ENCODE measurements around the gene ENTPD8.
A peak's percentile ranks its signal among the peaks of the same experiment; 100 is the strongest.

The ENTPD8 gene

GRCh38 chr9:137477778-137478612, 36.8 kb upstream of the ENTPD8 start:
- TF ChIP-seq POLR2A (IDR thresholded peaks at IDR 0.05; ENCODE audit: extremely low read depth, insufficient read length) (no peak), MYC (IDR thresholded peaks at IDR 0.05; ENCODE audit: low read depth, low read length) (no peak)
- TF ChIP-seq, protein P1, sequence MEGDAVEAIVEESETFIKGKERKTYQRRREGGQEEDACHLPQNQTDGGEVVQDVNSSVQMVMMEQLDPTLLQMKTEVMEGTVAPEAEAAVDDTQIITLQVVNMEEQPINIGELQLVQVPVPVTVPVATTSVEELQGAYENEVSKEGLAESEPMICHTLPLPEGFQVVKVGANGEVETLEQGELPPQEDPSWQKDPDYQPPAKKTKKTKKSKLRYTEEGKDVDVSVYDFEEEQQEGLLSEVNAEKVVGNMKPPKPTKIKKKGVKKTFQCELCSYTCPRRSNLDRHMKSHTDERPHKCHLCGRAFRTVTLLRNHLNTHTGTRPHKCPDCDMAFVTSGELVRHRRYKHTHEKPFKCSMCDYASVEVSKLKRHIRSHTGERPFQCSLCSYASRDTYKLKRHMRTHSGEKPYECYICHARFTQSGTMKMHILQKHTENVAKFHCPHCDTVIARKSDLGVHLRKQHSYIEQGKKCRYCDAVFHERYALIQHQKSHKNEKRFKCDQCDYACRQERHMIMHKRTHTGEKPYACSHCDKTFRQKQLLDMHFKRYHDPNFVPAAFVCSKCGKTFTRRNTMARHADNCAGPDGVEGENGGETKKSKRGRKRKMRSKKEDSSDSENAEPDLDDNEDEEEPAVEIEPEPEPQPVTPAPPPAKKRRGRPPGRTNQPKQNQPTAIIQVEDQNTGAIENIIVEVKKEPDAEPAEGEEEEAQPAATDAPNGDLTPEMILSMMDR (IDR thresholded peaks at IDR 0.05; ENCODE audit: low read depth, low read length), result no peak
- TF ChIP-seq, protein P2, sequence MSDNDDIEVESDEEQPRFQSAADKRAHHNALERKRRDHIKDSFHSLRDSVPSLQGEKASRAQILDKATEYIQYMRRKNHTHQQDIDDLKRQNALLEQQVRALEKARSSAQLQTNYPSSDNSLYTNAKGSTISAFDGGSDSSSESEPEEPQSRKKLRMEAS (IDR thresholded peaks at IDR 0.05; ENCODE audit: low read depth, low read length), result no peak
- no peak for DNase-seq (ENCODE audit: low read depth)
- H3K4me3 ChIP-seq (ENCODE audit: low read depth, low read length), result no peak overlapping the region

- no peak for DNase-seq (ENCODE audit: low read depth)
- H3K4me3 ChIP-seq (ENCODE audit: low read depth, low read length), result no peak overlapping the region
- TF ChIP-seq POLR2A (IDR thresholded peaks at IDR 0.05; ENCODE audit: extremely low read depth, insufficient read length) (no peak), MYC (IDR thresholded peaks at IDR 0.05; ENCODE audit: low read depth, low read length) (no peak)
- TF ChIP-seq, protein P2 (IDR thresholded peaks at IDR 0.05; ENCODE audit: low read depth, low read length), result no peak
- TF ChIP-seq, protein P1 (IDR thresholded peaks at IDR 0.05; ENCODE audit: low read depth, low read length), result no peak
These were observed 35.7 kb upstream of the ENTPD8 start for GRCh38 chr9:137476856-137477255.

GRCh38 chr9:137475666-137476065, 34.5 kb upstream of the ENTPD8 start:
- no peak overlapping the region for H3K4me3 ChIP-seq (ENCODE audit: low read depth, low read length)
- TF ChIP-seq, protein P1 (IDR thresholded peaks at IDR 0.05; ENCODE audit: low read depth, low read length), result no peak
- TF ChIP-seq POLR2A (IDR thresholded peaks at IDR 0.05; ENCODE audit: extremely low read depth, insufficient read length) (no peak), MYC (IDR thresholded peaks at IDR 0.05; ENCODE audit: low read depth, low read length) (no peak)
- TF ChIP-seq, protein P2 (IDR thresholded peaks at IDR 0.05; ENCODE audit: low read depth, low read length), result no peak
- no peak for DNase-seq (ENCODE audit: low read depth)

GRCh38 chr9:137474271-137474670, 33.1 kb upstream of the ENTPD8 start:
- DNase-seq (ENCODE audit: low read depth), result no peak
- H3K4me3 ChIP-seq (ENCODE audit: low read depth, low read length), result no peak overlapping the region
- TF ChIP-seq, protein P1 (IDR thresholded peaks at IDR 0.05; ENCODE audit: low read depth, low read length), result no peak
- TF ChIP-seq, protein P2 (IDR thresholded peaks at IDR 0.05; ENCODE audit: low read depth, low read length), result no peak
- TF ChIP-seq MYC (IDR thresholded peaks at IDR 0.05; ENCODE audit: low read depth, low read length) (no peak), POLR2A (IDR thresholded peaks at IDR 0.05; ENCODE audit: extremely low read depth, insufficient read length) (no peak)

- TF ChIP-seq, protein P1 (IDR thresholded peaks at IDR 0.05; ENCODE audit: low read depth, low read length), result no peak
- no peak for TF ChIP-seq POLR2A (IDR thresholded peaks at IDR 0.05; ENCODE audit: extremely low read depth, insufficient read length)
- TF ChIP-seq, protein P2 (IDR thresholded peaks at IDR 0.05; ENCODE audit: low read depth, low read length), result no peak
- no peak overlapping the region for H3K4me3 ChIP-seq (ENCODE audit: low read depth, low read length)
- peak; percentile 53 for DNase-seq (ENCODE audit: low read depth)
These were observed 29.6 kb upstream of the ENTPD8 start for GRCh38 chr9:137470785-137471184.
